Neural cell (in vitro differentiated cells): ENCODE data around the gene LINGO4. TPM values are rescaled to one million over a fixed set of nuclear protein-coding genes. Genes with fewer than 3 reads are reported as not detected.

ENCODE experiments used
- H2AFZ ChIP-seq: fragments of 200-600, 300-800 bp; sonication (generic), shearing (Covaris generic); 2 replicates; pipeline ENCODE4 v1.6.0; 2014; ENCODE audit warnings: low read depth, mild to moderate bottlenecking, antibody characterized with exemption, low read length, moderate library complexity
- H3F3A ChIP-seq: fragments of 200-600 bp; shearing (Covaris generic); 2 replicates; pipeline ENCODE4 v1.6.1; 2016; ENCODE audit warnings: mild to moderate bottlenecking, moderate library complexity, mixed read lengths, antibody characterized with exemption, low read length; ENCODE audit not compliant: insufficient read depth, poor library complexity, severe bottlenecking
- H3K27ac ChIP-seq: fragments of 200-600, 300-800 bp; sonication (generic), shearing (Covaris generic); 2 replicates; pipeline ENCODE4 v1.5.1; 2014; ENCODE audit warnings: mild to moderate bottlenecking, low read length, moderate library complexity
- H3K27me3 ChIP-seq: fragments of 300-800, 200-600 bp; sonication (generic), shearing (Covaris generic); 2 replicates; pipeline ENCODE4 v1.6.0; 2014; ENCODE audit warnings: mild to moderate bottlenecking, low read depth, low read length, moderate library complexity; ENCODE audit not compliant: insufficient read depth
- H3K36me3 ChIP-seq: fragments of 300-800, 200-600 bp; sonication (generic), shearing (Covaris generic); 2 replicates; pipeline ENCODE4 v1.5.1; 2014; ENCODE audit warnings: mild to moderate bottlenecking, antibody characterized with exemption, low read length, moderate library complexity; ENCODE audit not compliant: insufficient read depth
- H3K4me2 ChIP-seq: fragments of 300-800, 200-600 bp; sonication (generic), shearing (Covaris generic); 2 replicates; pipeline ENCODE4 v1.6.0; 2014; ENCODE audit warnings: mild to moderate bottlenecking, low read length
- H3K4me3 ChIP-seq: fragments of 300-800, 200-600 bp; sonication (generic), shearing (Covaris generic); 2 replicates; pipeline ENCODE4 v1.5.1; 2014; ENCODE audit warnings: mild to moderate bottlenecking, low read length, moderate library complexity
- H3K79me2 ChIP-seq: fragments of 200-600 bp; shearing (Covaris generic); replicated peaks from 2 replicates; pipeline ENCODE4 v1.6.0; 2014; ENCODE audit warnings: mild to moderate bottlenecking, low read length, moderate library complexity; ENCODE audit not compliant: insufficient read depth
- H3K9ac ChIP-seq: fragments of 300-800, 200-600 bp; sonication (generic), shearing (Covaris generic); 2 replicates; pipeline ENCODE4 v1.6.1; 2016; ENCODE audit warnings: mild to moderate bottlenecking, low read length, mixed read lengths
- H3K9me2 ChIP-seq: fragments of 200-600 bp; shearing (Covaris generic); 2 replicates; pipeline ENCODE4 v1.6.1; 2016; ENCODE audit warnings: mild to moderate bottlenecking, low read length, mixed read lengths; ENCODE audit not compliant: insufficient read depth
- H3K9me3 ChIP-seq: fragments of 200-600, 300-800 bp; sonication (generic), shearing (Covaris generic); 2 replicates; pipeline ENCODE4 v1.6.1; 2016; ENCODE audit warnings: mild to moderate bottlenecking, mixed run types, low read length, moderate library complexity, mixed read lengths
- H4K20me1 ChIP-seq: fragments of 200-600 bp; shearing (Covaris generic); 2 replicates; pipeline ENCODE4 v1.6.1; 2016; ENCODE audit warnings: mild to moderate bottlenecking, mixed run types; ENCODE audit not compliant: insufficient read depth
- EP300 ChIP-seq: fragments of 450-650 bp; conservative IDR thresholded peaks from 2 replicates; pipeline ENCODE4 v1.6.1; 2014; ENCODE audit warnings: antibody characterized with exemption, mild to moderate bottlenecking, moderate library complexity; ENCODE audit not compliant: poor library complexity, severe bottlenecking
- EZH2 ChIP-seq: fragments of 200-600, 300-800 bp; shearing (Covaris generic), sonication (generic); IDR thresholded peaks from 2 replicates; pipeline ENCODE4 v1.6.1; 2014; ENCODE audit warnings: antibody characterized with exemption, low read length, borderline replicate concordance, mild to moderate bottlenecking; ENCODE audit not compliant: insufficient read depth, poor library complexity, severe bottlenecking
- MXI1 ChIP-seq: fragments of 450-650 bp; conservative IDR thresholded peaks from 2 replicates; pipeline ENCODE4 v1.6.1; 2014; ENCODE audit warnings: antibody characterized with exemption, mild to moderate bottlenecking; ENCODE audit not compliant: poor library complexity, severe bottlenecking
- POLR2AphosphoS5 ChIP-seq: IDR thresholded peaks from 2 replicates; pipeline ENCODE4 v1.6.1; 2012
- RAD21 ChIP-seq: fragments of 450-650 bp; conservative IDR thresholded peaks from 2 replicates; pipeline ENCODE4 v1.6.1; 2014; ENCODE audit warnings: antibody characterized with exemption, mild to moderate bottlenecking, moderate library complexity
- REST ChIP-seq: IDR thresholded peaks from 2 replicates; pipeline ENCODE4 v1.6.1; 2012; ENCODE audit warnings: borderline replicate concordance
- SMC3 ChIP-seq: fragments of 450-650 bp; conservative IDR thresholded peaks from 2 replicates; pipeline ENCODE4 v1.6.1; 2014; ENCODE audit warnings: antibody characterized with exemption, mild to moderate bottlenecking, moderate library complexity; ENCODE audit not compliant: poor library complexity
- TAF1 ChIP-seq: IDR thresholded peaks from 2 replicates; pipeline ENCODE4 v1.6.1; 2012; ENCODE audit warnings: low read depth
- polyA plus RNA-seq: library from polyadenylated mRNA; depleted of rRNA; stranded (reverse); fragments of >200 nt; gene quantifications from 2 replicates; pipeline ENCODE4 v1.2.3, GENCODE V29; 2014
- TF ChIP-seq, protein P1 (sequence below): fragments of 450-650 bp; IDR thresholded peaks from 2 replicates; pipeline ENCODE4 v1.5.1; 2014; ENCODE audit warnings: antibody characterized with exemption, mild to moderate bottlenecking, moderate library complexity; ENCODE audit not compliant: poor library complexity, severe bottlenecking

Gene LINGO4
- polyA plus RNA-seq, 1 donor from 2014 or later, result not detected

- Histone ChIP-seq H3F3A (no peaks in the 10 kb centered on the region), H3K27me3 (no peaks in the 10 kb centered on the region), H4K20me1 (no peaks in the 10 kb centered on the region), H3K36me3 (no peaks in the 10 kb centered on the region), H3K27ac (no peak overlapping the region), H3K4me3 (no peak overlapping the region), H3K79me2 (no peaks in the 10 kb centered on the region), H3K9me2 (no peaks in the 10 kb centered on the region), H3K9ac (no peak overlapping the region), H2AFZ (no peak overlapping the region), H3K4me2 (no peak overlapping the region), H3K9me3 (no peaks in the 10 kb centered on the region)
- TF ChIP-seq SMC3 (no peak), EZH2 (no peak), POLR2AphosphoS5 (no peak), RAD21 (no peak), MXI1 (no peak)
Observed at GRCh38 chr1:151813271-151813977, 8.2 kb upstream of the LINGO4 start.

DNA sequence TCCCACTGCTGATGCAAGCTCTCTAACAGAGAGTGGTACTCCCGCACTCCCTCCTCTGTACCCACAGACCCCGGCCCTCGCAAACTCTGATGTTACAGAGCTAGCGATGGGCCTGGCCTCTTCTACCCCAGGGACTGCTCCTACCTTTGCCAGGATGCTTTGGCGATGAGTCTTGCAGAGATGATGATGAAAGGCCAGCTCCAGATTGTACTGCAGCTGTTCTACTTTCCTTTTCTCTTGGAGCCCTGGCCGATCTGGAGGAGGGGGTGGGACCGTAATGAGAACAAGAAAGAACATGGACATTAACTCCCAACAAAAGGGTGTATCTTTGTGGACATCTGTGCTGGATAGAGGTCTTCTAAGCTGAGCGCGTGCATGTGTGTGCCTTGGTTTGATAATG is 6.0 kb upstream of the LINGO4 start:
- Histone ChIP-seq H2AFZ (no peak overlapping the region), H3K4me3 (no peak overlapping the region), H3F3A (no peaks in the 10 kb centered on the region), H3K27me3 (no peaks in the 10 kb centered on the region), H3K9me2 (no peaks in the 10 kb centered on the region), H3K27ac (no peak overlapping the region), H3K4me2 (no peak overlapping the region), H3K9me3 (no peaks in the 10 kb centered on the region), H3K36me3 (no peaks in the 10 kb centered on the region), H3K9ac (no peak overlapping the region), H3K79me2 (no peaks in the 10 kb centered on the region), H4K20me1 (no peaks in the 10 kb centered on the region)
- TF ChIP-seq, protein P1, sequence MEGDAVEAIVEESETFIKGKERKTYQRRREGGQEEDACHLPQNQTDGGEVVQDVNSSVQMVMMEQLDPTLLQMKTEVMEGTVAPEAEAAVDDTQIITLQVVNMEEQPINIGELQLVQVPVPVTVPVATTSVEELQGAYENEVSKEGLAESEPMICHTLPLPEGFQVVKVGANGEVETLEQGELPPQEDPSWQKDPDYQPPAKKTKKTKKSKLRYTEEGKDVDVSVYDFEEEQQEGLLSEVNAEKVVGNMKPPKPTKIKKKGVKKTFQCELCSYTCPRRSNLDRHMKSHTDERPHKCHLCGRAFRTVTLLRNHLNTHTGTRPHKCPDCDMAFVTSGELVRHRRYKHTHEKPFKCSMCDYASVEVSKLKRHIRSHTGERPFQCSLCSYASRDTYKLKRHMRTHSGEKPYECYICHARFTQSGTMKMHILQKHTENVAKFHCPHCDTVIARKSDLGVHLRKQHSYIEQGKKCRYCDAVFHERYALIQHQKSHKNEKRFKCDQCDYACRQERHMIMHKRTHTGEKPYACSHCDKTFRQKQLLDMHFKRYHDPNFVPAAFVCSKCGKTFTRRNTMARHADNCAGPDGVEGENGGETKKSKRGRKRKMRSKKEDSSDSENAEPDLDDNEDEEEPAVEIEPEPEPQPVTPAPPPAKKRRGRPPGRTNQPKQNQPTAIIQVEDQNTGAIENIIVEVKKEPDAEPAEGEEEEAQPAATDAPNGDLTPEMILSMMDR, result no peak
- TF ChIP-seq REST (no peak), SMC3 (no peak), RAD21 (no peak), TAF1 (no peak), POLR2AphosphoS5 (no peak), MXI1 (no peak), EZH2 (no peak), EP300 (no peak)
